Stimulated activated naive B cell treated with anti-CD40 and anti-IgM and Interleukin-4, amounts not matched to agents 10 μg/mL and 1 μg/mL and 100 μg/mL, for 72 hours (primary cell): ENCODE results near the gene SALL2.
"Not testable (repeated sequence)": the region's sequence is repeated elsewhere in the genome, so short reads cannot be mapped to it uniquely, and the experiment has no call there.

ENCODE experiments used
- ATAC-seq, 2 donors: fragments of 150-1000 bp; cut with Tn5 transposase; replicated peaks; 2 replicates each; pipeline ENCODE4 v1.10.0; 2021; ENCODE audit warnings: moderate library complexity in 1 of 2
- DNase-seq: peaks from one replicate; pipeline ENCODE4 v3.0.0; 2021
- H3K27ac Mint-ChIP-seq: one replicate; pipeline ENCODE4 v1.8.0; 2022; ENCODE audit warnings: mild to moderate bottlenecking, mixed read lengths
- H3K27me3 Mint-ChIP-seq, 2 donors: one replicate each; pipeline ENCODE4 v1.8.0; 2022; ENCODE audit warnings: mixed read lengths in 2 of 2
- H3K36me3 Mint-ChIP-seq, 2 donors: one replicate each; pipeline ENCODE4 v1.8.0; 2022; ENCODE audit warnings: mixed read lengths in 2 of 2, mild to moderate bottlenecking in 1 of 2
- H3K4me1 Mint-ChIP-seq, 2 donors: one replicate each; pipeline ENCODE4 v1.8.0; 2022; ENCODE audit warnings: mixed read lengths in 2 of 2, mild to moderate bottlenecking in 1 of 2
- H3K4me3 Mint-ChIP-seq, 2 donors: one replicate each; pipeline ENCODE4 v1.8.0; 2022; ENCODE audit warnings: mild to moderate bottlenecking in 2 of 2, mixed read lengths in 2 of 2, moderate library complexity in 1 of 2
- H3K9me3 Mint-ChIP-seq, 2 donors: one replicate each; pipeline ENCODE4 v1.8.0; 2022; ENCODE audit warnings: mixed read lengths in 2 of 2, mild to moderate bottlenecking in 1 of 2

The SALL2 gene

GRCh38 chr14:21525962-21526671 is at the start of gene SALL2:
Gene SALL2, minus strand, starts transcription at chr14:21526346. Its CDS starts 219 bp downstream, at chr14:21526127.
- H3K27me3 Mint-ChIP-seq = peaks cover 5 to 10% of the 10 kb centered on the region in 2 donors
- no peaks in the 10 kb centered on the region for H3K9me3 Mint-ChIP-seq
- peak within 1 kb of the TSS; percentile 78 for H3K27ac Mint-ChIP-seq
- ATAC-seq (peak; percentile 51 to 57), DNase-seq (no peak)
- H3K4me3 Mint-ChIP-seq = peak within 1 kb of the TSS; percentile 72 to 84
- no peaks in the 10 kb centered on the region for H3K36me3 Mint-ChIP-seq
- peaks cover 10% of the 10 kb centered on the region in 2 donors for H3K4me1 Mint-ChIP-seq

- no peak overlapping the region for H3K4me3 Mint-ChIP-seq
- no peaks in the 10 kb centered on the region for H3K4me1 Mint-ChIP-seq
- no peak for DNase-seq
- no peak overlapping the region for H3K27ac Mint-ChIP-seq
- peaks cover 0 to 3% of the 10 kb centered on the region in 2 donors for H3K36me3 Mint-ChIP-seq
- peaks cover 0 to 2% of the 10 kb centered on the region in 2 donors for H3K9me3 Mint-ChIP-seq
- ATAC-seq = no peak
- H3K27me3 Mint-ChIP-seq = peaks cover 12 to 39% of the 10 kb centered on the region in 2 donors
Measured at GRCh38 chr14:21575661-21576060, 49.5 kb upstream of the SALL2 start.

- Mint-ChIP-seq H3K27ac (no peak overlapping the region), H3K27me3 (peaks cover 28 to 38% of the 10 kb centered on the region in 2 donors), H3K36me3 (peaks cover 0 to 3% of the 10 kb centered on the region in 2 donors), H3K4me3 (no peak overlapping the region), H3K4me1 (no peaks in the 10 kb centered on the region), H3K9me3 (peaks cover 0 to 2% of the 10 kb centered on the region in 2 donors)
- DNase-seq = no peak
- no peak for ATAC-seq
Measured at GRCh38 chr14:21572604-21573003, 46.5 kb upstream of the SALL2 start.

GRCh38 chr14:21558703-21559170 is 32.6 kb upstream of the SALL2 start:
- no peak for DNase-seq
- Mint-ChIP-seq H3K9me3 (no peaks in the 10 kb centered on the region), H3K36me3 (no peaks in the 10 kb centered on the region), H3K27me3 (peaks cover 6 to 9% of the 10 kb centered on the region in 2 donors), H3K4me1 (peaks cover 3 to 6% of the 10 kb centered on the region in 2 donors), H3K27ac (no peak overlapping the region), H3K4me3 (peak overlapping the region in 1 of 2 donors; percentile 29)
- ATAC-seq = no peak

GRCh38 chr14:21557084-21557901 is 31.1 kb upstream of the SALL2 start:
- DNase-seq (peak; percentile 45), ATAC-seq (peak; percentile 46 to 66)
- Mint-ChIP-seq H3K27me3 (peaks cover 6 to 12% of the 10 kb centered on the region in 2 donors), H3K9me3 (no peaks in the 10 kb centered on the region), H3K4me1 (peaks cover 3 to 6% of the 10 kb centered on the region in 2 donors), H3K36me3 (no peaks in the 10 kb centered on the region), H3K4me3 (peak overlapping the region; percentile 2 to 21), H3K27ac (no peak overlapping the region)

GRCh38 chr14:21556378-21557083 is 30.4 kb upstream of the SALL2 start:
- Mint-ChIP-seq H3K36me3 (no peaks in the 10 kb centered on the region), H3K4me1 (peaks cover 3 to 6% of the 10 kb centered on the region in 2 donors), H3K27me3 (peaks cover 6 to 12% of the 10 kb centered on the region in 2 donors), H3K4me3 (no peak overlapping the region), H3K9me3 (no peaks in the 10 kb centered on the region), H3K27ac (no peak overlapping the region)
- ATAC-seq (no peak), DNase-seq (no peak)

GRCh38 chr14:21553266-21553665 is 27.1 kb upstream of the SALL2 start:
- Mint-ChIP-seq H3K9me3 (no peaks in the 10 kb centered on the region), H3K36me3 (no peaks in the 10 kb centered on the region), H3K27me3 (peaks cover 7 to 10% of the 10 kb centered on the region in 2 donors), H3K4me1 (peaks cover 3 to 6% of the 10 kb centered on the region in 2 donors), H3K27ac (no peak overlapping the region), H3K4me3 (no peak overlapping the region)
- DNase-seq (no peak), ATAC-seq (no peak)

GRCh38 chr14:21544588-21544987 is 18.4 kb upstream of the SALL2 start:
- H3K36me3 Mint-ChIP-seq, ATAC-seq, H3K9me3 Mint-ChIP-seq: not testable (repeated sequence)

GRCh38 chr14:21543963-21544362 is 17.8 kb upstream of the SALL2 start:
- peaks cover 29 to 35% of the 10 kb centered on the region in 2 donors for H3K27me3 Mint-ChIP-seq
- ATAC-seq = no peak
- H3K36me3 Mint-ChIP-seq = no peaks in the 10 kb centered on the region
- H3K4me3 Mint-ChIP-seq = no peak overlapping the region
- no peaks in the 10 kb centered on the region for H3K9me3 Mint-ChIP-seq
- no peak for DNase-seq
- peaks cover 3 to 10% of the 10 kb centered on the region in 2 donors for H3K4me1 Mint-ChIP-seq
- peak overlapping the region; percentile 0 for H3K27ac Mint-ChIP-seq

More at GRCh38 chr14:21544588-21544987, 18.4 kb upstream of the SALL2 start:
- H3K27me3 Mint-ChIP-seq = peaks cover 23 to 29% of the 10 kb centered on the region in 2 donors
- H3K4me3 Mint-ChIP-seq, DNase-seq, H3K4me1 Mint-ChIP-seq, H3K27ac Mint-ChIP-seq: not testable (repeated sequence)

- no peaks in the 10 kb centered on the region for H3K36me3 Mint-ChIP-seq
- DNase-seq = no peak
- H3K27me3 Mint-ChIP-seq = peaks cover 31 to 39% of the 10 kb centered on the region in 2 donors
- peaks cover 3 to 10% of the 10 kb centered on the region in 2 donors for H3K4me1 Mint-ChIP-seq
- no peaks in the 10 kb centered on the region for H3K9me3 Mint-ChIP-seq
- peak overlapping the region; percentile 0 for H3K27ac Mint-ChIP-seq
- no peak for ATAC-seq
- no peak overlapping the region for H3K4me3 Mint-ChIP-seq
Measured at GRCh38 chr14:21543521-21543960, 17.4 kb upstream of the SALL2 start.

GRCh38 chr14:21541413-21542074 is 15.4 kb upstream of the SALL2 start:
- no peak overlapping the region for H3K27ac Mint-ChIP-seq
- H3K4me1 Mint-ChIP-seq = peaks cover 8 to 18% of the 10 kb centered on the region in 2 donors
- DNase-seq = no peak
- H3K36me3 Mint-ChIP-seq = no peaks in the 10 kb centered on the region
- peaks cover 40 to 50% of the 10 kb centered on the region in 2 donors for H3K27me3 Mint-ChIP-seq
- ATAC-seq = no peak
- no peak overlapping the region for H3K4me3 Mint-ChIP-seq
- H3K9me3 Mint-ChIP-seq = no peaks in the 10 kb centered on the region

GRCh38 chr14:21539189-21539940 is 13.2 kb upstream of the SALL2 start:
- Mint-ChIP-seq H3K27ac (no peak overlapping the region), H3K4me1 (peaks cover 12 to 24% of the 10 kb centered on the region in 2 donors), H3K27me3 (peaks cover 61 to 64% of the 10 kb centered on the region in 2 donors), H3K9me3 (no peaks in the 10 kb centered on the region), H3K4me3 (no peak overlapping the region), H3K36me3 (no peaks in the 10 kb centered on the region)
- no peak for ATAC-seq
- no peak for DNase-seq

- peak overlapping the region; percentile 1 to 11 for H3K4me3 Mint-ChIP-seq
- H3K9me3 Mint-ChIP-seq = no peaks in the 10 kb centered on the region
- no peaks in the 10 kb centered on the region for H3K36me3 Mint-ChIP-seq
- H3K27me3 Mint-ChIP-seq = peaks cover 60 to 61% of the 10 kb centered on the region in 2 donors
- H3K4me1 Mint-ChIP-seq = peaks cover 10 to 15% of the 10 kb centered on the region in 2 donors
- DNase-seq = no peak
- H3K27ac Mint-ChIP-seq = no peak overlapping the region
- peak in 1 of 2 donors; percentile 10 for ATAC-seq
Measured at GRCh38 chr14:21537090-21537424, 10.9 kb upstream of the SALL2 start.
